ENCODE measurements around the gene PTGES.
A peak's percentile ranks its signal among the peaks of the same experiment; 100 is the strongest.

The PTGES gene

GRCh38 chr9:129718647-129719046 lies 34.2 kb downstream of the PTGES start:
- no peak overlapping the region for H3K27ac ChIP-seq (ENCODE audit: low read length, poor library complexity, severe bottlenecking)
- no peak overlapping the region for H3K23ac ChIP-seq (ENCODE audit: low read length in 2 of 2)
- H3K36me3 ChIP-seq (ENCODE audit: control insufficient read depth in 1 of 2, insufficient read depth in 2 of 2, low read depth in 1 of 2, low read length in 2 of 2): peaks cover 3 to 24% of the 10 kb centered on the region in 2 experiments
- H4K91ac ChIP-seq (ENCODE audit: low read length): no peak overlapping the region
- H3K4ac ChIP-seq (ENCODE audit: low read depth in 1 of 2, low read length in 2 of 2): no peak overlapping the region
- no peak overlapping the region for H2BK15ac ChIP-seq (ENCODE audit: low read depth, poor library complexity, severe bottlenecking)
- no peaks in the 10 kb centered on the region for H3K4me1 ChIP-seq (ENCODE audit: control insufficient read depth, insufficient read depth, low read depth, low read length)
- H4K8ac ChIP-seq (ENCODE audit: low read length): no peak overlapping the region
- no peak overlapping the region for H3K9ac ChIP-seq (ENCODE audit: low read length)
- WGBS: 91% methylated on average over 5 of the region's 5 CpGs
- H3K4me3 ChIP-seq (ENCODE audit: insufficient read depth in 1 of 2, low read depth in 1 of 2, low read length in 2 of 2): no peak overlapping the region
- peaks cover 0 to 19% of the 10 kb centered on the region in 2 experiments for H3K27me3 ChIP-seq (ENCODE audit: control insufficient read depth in 1 of 2, insufficient read depth in 1 of 2, low read length in 2 of 2)
- H2AFZ ChIP-seq (ENCODE audit: low read depth, low read length): no peak overlapping the region
- H3K18ac ChIP-seq (ENCODE audit: low read depth in 1 of 2, low read length in 2 of 2): no peak overlapping the region
- H3K14ac ChIP-seq (ENCODE audit: low read length in 2 of 2): no peak overlapping the region
- no peak for DNase-seq
- H2BK120ac ChIP-seq (ENCODE audit: low read depth, low read length): no peak overlapping the region
- H3K4me2 ChIP-seq (ENCODE audit: low read length, poor library complexity, severe bottlenecking): no peak overlapping the region
- no peak overlapping the region for H2BK12ac ChIP-seq (ENCODE audit: low read length in 2 of 2)
- no peak overlapping the region for H2AK5ac ChIP-seq (ENCODE audit: low read length, severe bottlenecking)
- no peaks in the 10 kb centered on the region for H3K9me3 ChIP-seq (ENCODE audit: control insufficient read depth, low read length)
- H2BK5ac ChIP-seq (ENCODE audit: low read depth, low read length, poor library complexity, severe bottlenecking): no peak overlapping the region
- no peaks in the 10 kb centered on the region for H3K79me1 ChIP-seq (replicated peaks; ENCODE audit: low read length, poor library complexity, severe bottlenecking)

GRCh38 chr9:129717991-129718390 lies 34.9 kb downstream of the PTGES start:
- Histone ChIP-seq H2BK15ac (ENCODE audit: low read depth, poor library complexity, severe bottlenecking) (no peak overlapping the region), H3K79me1 (replicated peaks; ENCODE audit: low read length, poor library complexity, severe bottlenecking) (no peaks in the 10 kb centered on the region), H3K4ac (ENCODE audit: low read depth in 1 of 2, low read length in 2 of 2) (no peak overlapping the region), H2AFZ (ENCODE audit: low read depth, low read length) (no peak overlapping the region), H3K27me3 (ENCODE audit: control insufficient read depth in 1 of 2, insufficient read depth in 1 of 2, low read length in 2 of 2) (peaks cover 0 to 19% of the 10 kb centered on the region in 2 experiments), H3K27ac (ENCODE audit: low read length, poor library complexity, severe bottlenecking) (no peak overlapping the region), H3K9ac (ENCODE audit: low read length) (no peak overlapping the region), H3K9me3 (ENCODE audit: control insufficient read depth, low read length) (no peaks in the 10 kb centered on the region), H3K18ac (ENCODE audit: low read depth in 1 of 2, low read length in 2 of 2) (no peak overlapping the region), H3K4me3 (ENCODE audit: insufficient read depth in 1 of 2, low read depth in 1 of 2, low read length in 2 of 2) (no peak overlapping the region), H2AK5ac (ENCODE audit: low read length, severe bottlenecking) (no peak overlapping the region), H3K23ac (ENCODE audit: low read length in 2 of 2) (no peak overlapping the region), H2BK120ac (ENCODE audit: low read depth, low read length) (no peak overlapping the region), H3K14ac (ENCODE audit: low read length in 2 of 2) (no peak overlapping the region), H4K8ac (ENCODE audit: low read length) (no peak overlapping the region), H2BK5ac (ENCODE audit: low read depth, low read length, poor library complexity, severe bottlenecking) (no peak overlapping the region), H2BK12ac (ENCODE audit: low read length in 2 of 2) (no peak overlapping the region), H3K36me3 (ENCODE audit: control insufficient read depth in 1 of 2, insufficient read depth in 2 of 2, low read depth in 1 of 2, low read length in 2 of 2) (peaks cover 3 to 21% of the 10 kb centered on the region in 2 experiments), H3K4me1 (ENCODE audit: control insufficient read depth, insufficient read depth, low read depth, low read length) (peaks cover 1% of the 10 kb centered on the region), H4K91ac (ENCODE audit: low read length) (no peak overlapping the region), H3K4me2 (ENCODE audit: low read length, poor library complexity, severe bottlenecking) (no peak overlapping the region)
- WGBS: 89% methylated on average over 4 of the region's 5 CpGs
- DNase-seq: no peak

- Histone ChIP-seq H3K27ac (ENCODE audit: low read length, poor library complexity, severe bottlenecking) (no peak overlapping the region), H2BK15ac (ENCODE audit: low read depth, poor library complexity, severe bottlenecking) (no peak overlapping the region), H3K27me3 (ENCODE audit: control insufficient read depth in 1 of 2, insufficient read depth in 1 of 2, low read length in 2 of 2) (peaks cover 0 to 19% of the 10 kb centered on the region in 2 experiments), H3K18ac (ENCODE audit: low read depth in 1 of 2, low read length in 2 of 2) (no peak overlapping the region), H2BK120ac (ENCODE audit: low read depth, low read length) (no peak overlapping the region), H2AK5ac (ENCODE audit: low read length, severe bottlenecking) (no peak overlapping the region), H3K14ac (ENCODE audit: low read length in 2 of 2) (no peak overlapping the region), H3K4me3 (ENCODE audit: insufficient read depth in 1 of 2, low read depth in 1 of 2, low read length in 2 of 2) (no peak overlapping the region), H3K9me3 (ENCODE audit: control insufficient read depth, low read length) (no peaks in the 10 kb centered on the region), H3K4ac (ENCODE audit: low read depth in 1 of 2, low read length in 2 of 2) (no peak overlapping the region), H4K8ac (ENCODE audit: low read length) (no peak overlapping the region), H3K36me3 (ENCODE audit: control insufficient read depth in 1 of 2, insufficient read depth in 2 of 2, low read depth in 1 of 2, low read length in 2 of 2) (peaks cover 3 to 10% of the 10 kb centered on the region in 2 experiments), H3K4me1 (ENCODE audit: control insufficient read depth, insufficient read depth, low read depth, low read length) (peaks cover 8% of the 10 kb centered on the region), H2AFZ (ENCODE audit: low read depth, low read length) (no peak overlapping the region), H2BK5ac (ENCODE audit: low read depth, low read length, poor library complexity, severe bottlenecking) (no peak overlapping the region), H3K79me1 (replicated peaks; ENCODE audit: low read length, poor library complexity, severe bottlenecking) (no peaks in the 10 kb centered on the region), H4K91ac (ENCODE audit: low read length) (no peak overlapping the region), H3K9ac (ENCODE audit: low read length) (no peak overlapping the region), H2BK12ac (ENCODE audit: low read length in 2 of 2) (no peak overlapping the region), H3K23ac (ENCODE audit: low read length in 2 of 2) (no peak overlapping the region), H3K4me2 (ENCODE audit: low read length, poor library complexity, severe bottlenecking) (no peak overlapping the region)
- DNase-seq: no peak
- WGBS: 98% methylated on average over 4 of the region's 5 CpGs
These were observed 36.8 kb downstream of the PTGES start for GRCh38 chr9:129716091-129716490.

- Histone ChIP-seq H2BK12ac (ENCODE audit: low read length in 2 of 2) (no peak overlapping the region), H4K91ac (ENCODE audit: low read length) (no peak overlapping the region), H2AFZ (ENCODE audit: low read depth, low read length) (no peak overlapping the region), H3K18ac (ENCODE audit: low read depth in 1 of 2, low read length in 2 of 2) (peak overlapping the region in 1 of 2 experiments; percentile 76), H3K9me3 (ENCODE audit: control insufficient read depth, low read length) (no peaks in the 10 kb centered on the region), H3K27ac (ENCODE audit: low read length, poor library complexity, severe bottlenecking) (no peak overlapping the region), H3K23ac (ENCODE audit: low read length in 2 of 2) (no peak overlapping the region), H3K9ac (ENCODE audit: low read length) (peak overlapping the region; percentile 75), H2BK15ac (ENCODE audit: low read depth, poor library complexity, severe bottlenecking) (no peak overlapping the region), H3K4me2 (ENCODE audit: low read length, poor library complexity, severe bottlenecking) (no peak overlapping the region), H3K79me1 (replicated peaks; ENCODE audit: low read length, poor library complexity, severe bottlenecking) (no peaks in the 10 kb centered on the region), H3K4ac (ENCODE audit: low read depth in 1 of 2, low read length in 2 of 2) (peak overlapping the region in 1 of 2 experiments; percentile 64), H4K8ac (ENCODE audit: low read length) (no peak overlapping the region), H3K4me3 (ENCODE audit: insufficient read depth in 1 of 2, low read depth in 1 of 2, low read length in 2 of 2) (peak overlapping the region in 1 of 2 experiments; percentile 63), H3K14ac (ENCODE audit: low read length in 2 of 2) (no peak overlapping the region), H3K4me1 (ENCODE audit: control insufficient read depth, insufficient read depth, low read depth, low read length) (peaks cover 16% of the 10 kb centered on the region), H2AK5ac (ENCODE audit: low read length, severe bottlenecking) (no peak overlapping the region), H3K36me3 (ENCODE audit: control insufficient read depth in 1 of 2, insufficient read depth in 2 of 2, low read depth in 1 of 2, low read length in 2 of 2) (peaks cover 3% of the 10 kb centered on the region in 2 experiments), H3K27me3 (ENCODE audit: control insufficient read depth in 1 of 2, insufficient read depth in 1 of 2, low read length in 2 of 2) (peaks cover 0 to 15% of the 10 kb centered on the region in 2 experiments), H2BK5ac (ENCODE audit: low read depth, low read length, poor library complexity, severe bottlenecking) (no peak overlapping the region), H2BK120ac (ENCODE audit: low read depth, low read length) (peak overlapping the region; percentile 23)
- 88% methylated on average over 15 of the region's 15 CpGs for WGBS
- no peak for DNase-seq
These were observed 38.3 kb downstream of the PTGES start for GRCh38 chr9:129714511-129715061.

Data from mesenchymal stem cell (in vitro differentiated cells and primary cell).